DND-41 (cell line): ENCODE measurements around the gene IQGAP3.
A peak's percentile ranks its signal among the peaks of the same experiment; 100 is the strongest.

Experiments used
- EZH2 ChIP-seq: IDR thresholded peaks from 3 replicates; pipeline ENCODE4 v1.6.1; 2012; ENCODE audit warnings: borderline replicate concordance, low read depth, mild to moderate bottlenecking, moderate library complexity, low read length, inconsistent platforms; ENCODE audit not compliant: severe bottlenecking
- TF ChIP-seq, protein P1 (sequence below): IDR thresholded peaks from 2 replicates; pipeline ENCODE4 v1.5.1; 2012; ENCODE audit warnings: borderline replicate concordance, low read length, moderate library complexity, mild to moderate bottlenecking; ENCODE audit not compliant: poor library complexity, severe bottlenecking; ENCODE audit errors: extremely low read depth

DNA sequence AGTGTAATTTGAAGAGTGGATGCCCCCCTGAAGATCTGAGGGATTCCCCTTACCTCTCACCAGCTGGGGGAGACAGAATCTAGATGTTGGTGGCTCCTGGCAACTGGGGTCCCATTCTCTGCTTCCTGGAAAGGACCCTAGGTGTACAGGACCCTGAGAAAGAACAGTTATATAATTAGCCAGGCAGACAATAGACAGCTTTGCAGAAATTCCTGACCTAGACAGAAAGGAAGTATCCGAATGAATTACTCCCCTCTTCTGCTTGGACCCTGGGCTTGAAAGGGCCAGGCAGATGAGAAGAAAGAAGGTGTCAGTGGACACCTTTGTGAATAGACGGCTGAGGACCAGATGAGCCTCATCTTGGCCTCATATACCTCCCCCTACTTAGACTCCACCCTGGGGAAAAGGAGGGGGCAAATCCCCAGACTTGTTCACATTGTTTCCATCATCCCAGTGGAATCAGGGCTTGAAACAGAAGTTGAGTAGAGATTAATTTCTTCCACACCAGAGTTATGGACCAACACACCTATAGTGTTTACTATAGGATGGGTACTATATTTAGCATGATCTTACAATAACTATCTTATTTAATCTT is 1.8 kb upstream of the IQGAP3 start:
- TF ChIP-seq, protein P1, sequence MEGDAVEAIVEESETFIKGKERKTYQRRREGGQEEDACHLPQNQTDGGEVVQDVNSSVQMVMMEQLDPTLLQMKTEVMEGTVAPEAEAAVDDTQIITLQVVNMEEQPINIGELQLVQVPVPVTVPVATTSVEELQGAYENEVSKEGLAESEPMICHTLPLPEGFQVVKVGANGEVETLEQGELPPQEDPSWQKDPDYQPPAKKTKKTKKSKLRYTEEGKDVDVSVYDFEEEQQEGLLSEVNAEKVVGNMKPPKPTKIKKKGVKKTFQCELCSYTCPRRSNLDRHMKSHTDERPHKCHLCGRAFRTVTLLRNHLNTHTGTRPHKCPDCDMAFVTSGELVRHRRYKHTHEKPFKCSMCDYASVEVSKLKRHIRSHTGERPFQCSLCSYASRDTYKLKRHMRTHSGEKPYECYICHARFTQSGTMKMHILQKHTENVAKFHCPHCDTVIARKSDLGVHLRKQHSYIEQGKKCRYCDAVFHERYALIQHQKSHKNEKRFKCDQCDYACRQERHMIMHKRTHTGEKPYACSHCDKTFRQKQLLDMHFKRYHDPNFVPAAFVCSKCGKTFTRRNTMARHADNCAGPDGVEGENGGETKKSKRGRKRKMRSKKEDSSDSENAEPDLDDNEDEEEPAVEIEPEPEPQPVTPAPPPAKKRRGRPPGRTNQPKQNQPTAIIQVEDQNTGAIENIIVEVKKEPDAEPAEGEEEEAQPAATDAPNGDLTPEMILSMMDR = peak; percentile 20
- no peak for TF ChIP-seq EZH2
